ENCODE measurements around the gene SP4. TPM values are rescaled to one million over a fixed set of nuclear protein-coding genes. Genes with fewer than 3 reads are reported as not detected.

Gene SP4
- total RNA-seq, 2 experiments from 2014 or later, result 15.8 to 17.0 TPM

DNA sequence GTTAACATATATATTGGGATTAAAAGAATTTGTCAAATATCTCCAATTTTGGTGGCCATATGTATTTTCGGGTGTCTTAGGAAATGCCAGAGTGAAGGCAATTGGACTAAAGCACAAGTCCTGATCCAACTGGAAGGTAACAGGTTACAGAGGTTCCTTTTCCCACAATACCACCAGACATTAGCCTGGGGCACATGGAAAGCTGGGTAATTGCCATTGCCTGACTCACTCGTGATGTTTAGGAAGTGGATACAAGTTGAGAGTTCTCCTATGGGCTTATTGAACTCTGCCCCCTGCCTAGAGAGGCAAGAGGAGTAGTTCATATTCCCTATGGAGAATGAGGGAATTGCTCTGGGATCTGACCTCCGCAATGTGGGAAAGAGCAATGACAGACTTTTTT lies 120.6 kb downstream of the SP4 start:
- TF ChIP-seq, protein P1, sequence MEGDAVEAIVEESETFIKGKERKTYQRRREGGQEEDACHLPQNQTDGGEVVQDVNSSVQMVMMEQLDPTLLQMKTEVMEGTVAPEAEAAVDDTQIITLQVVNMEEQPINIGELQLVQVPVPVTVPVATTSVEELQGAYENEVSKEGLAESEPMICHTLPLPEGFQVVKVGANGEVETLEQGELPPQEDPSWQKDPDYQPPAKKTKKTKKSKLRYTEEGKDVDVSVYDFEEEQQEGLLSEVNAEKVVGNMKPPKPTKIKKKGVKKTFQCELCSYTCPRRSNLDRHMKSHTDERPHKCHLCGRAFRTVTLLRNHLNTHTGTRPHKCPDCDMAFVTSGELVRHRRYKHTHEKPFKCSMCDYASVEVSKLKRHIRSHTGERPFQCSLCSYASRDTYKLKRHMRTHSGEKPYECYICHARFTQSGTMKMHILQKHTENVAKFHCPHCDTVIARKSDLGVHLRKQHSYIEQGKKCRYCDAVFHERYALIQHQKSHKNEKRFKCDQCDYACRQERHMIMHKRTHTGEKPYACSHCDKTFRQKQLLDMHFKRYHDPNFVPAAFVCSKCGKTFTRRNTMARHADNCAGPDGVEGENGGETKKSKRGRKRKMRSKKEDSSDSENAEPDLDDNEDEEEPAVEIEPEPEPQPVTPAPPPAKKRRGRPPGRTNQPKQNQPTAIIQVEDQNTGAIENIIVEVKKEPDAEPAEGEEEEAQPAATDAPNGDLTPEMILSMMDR (conservative IDR thresholded peaks at IDR 0.05; ENCODE audit: low read length), result no peak
- TF ChIP-seq EZH2phosphoT487 (IDR thresholded peaks at IDR 0.05; ENCODE audit: borderline replicate concordance, low read depth, low read length), result no peak
- intact Hi-C loops (cut with micrococcal nuclease; ENCODE audit: unreplicated experiment), result no loop called here
- BruUV-seq (replicated peaks), result no TSS peak
- H3K9me2 ChIP-seq (ENCODE audit: insufficient read depth, low read length), result no peaks in the 10 kb centered on the region
- no peak overlapping the region for H3K27ac ChIP-seq (ENCODE audit: low read depth, low read length, poor library complexity, severe bottlenecking)
- H3K4me1 ChIP-seq (ENCODE audit: insufficient read depth, low read length, poor library complexity, severe bottlenecking), result no peaks in the 10 kb centered on the region
- H2AFZ ChIP-seq (ENCODE audit: low read length), result no peak overlapping the region
- ChIA-PET POLR2A (no interaction called here), CTCF (ENCODE audit: unreplicated experiment) (no interaction called here)
- no peaks in the 10 kb centered on the region for H3K36me3 ChIP-seq (ENCODE audit: insufficient read depth, low read length)
- no peak overlapping the region for H3K4me2 ChIP-seq (ENCODE audit: low read length)
- H4K20me1 ChIP-seq (ENCODE audit: insufficient read depth, low read length), result no peaks in the 10 kb centered on the region
- H3K4me3 ChIP-seq (ENCODE audit: low read depth, low read length, poor library complexity, severe bottlenecking), result no peak overlapping the region
- H3K79me2 ChIP-seq (ENCODE audit: insufficient read depth, low read depth, low read length), result no peaks in the 10 kb centered on the region
- DNase-seq (ENCODE audit: low spot score), result no peak
- H3K9me3 ChIP-seq (ENCODE audit: low read length), result no peaks in the 10 kb centered on the region

DNA sequence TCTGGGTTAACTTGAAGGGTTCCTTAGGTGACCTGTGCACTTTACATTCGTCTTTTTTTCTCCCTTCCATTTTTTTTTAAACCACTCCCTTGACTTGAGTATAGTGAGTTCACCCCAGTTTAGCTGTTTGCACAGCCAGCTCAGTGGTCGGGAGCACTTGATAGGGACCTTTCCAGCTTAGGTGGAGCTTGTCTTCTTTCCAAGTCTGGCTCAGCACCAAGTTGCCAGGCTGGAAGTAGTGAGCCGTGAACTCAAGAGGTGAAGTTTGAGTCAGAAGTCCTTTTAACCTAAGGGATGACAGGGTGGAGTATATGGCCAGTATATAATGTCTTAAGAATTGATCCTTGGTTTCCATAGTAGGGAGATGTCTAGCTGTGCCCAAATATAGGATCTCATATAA lies 122.2 kb downstream of the SP4 start:
- Histone ChIP-seq H4K20me1 (ENCODE audit: insufficient read depth, low read length) (no peaks in the 10 kb centered on the region), H2AFZ (ENCODE audit: low read length) (no peak overlapping the region), H3K79me2 (ENCODE audit: insufficient read depth, low read depth, low read length) (no peaks in the 10 kb centered on the region), H3K27ac (ENCODE audit: low read depth, low read length, poor library complexity, severe bottlenecking) (no peak overlapping the region), H3K4me2 (ENCODE audit: low read length) (no peak overlapping the region), H3K9me3 (ENCODE audit: low read length) (no peaks in the 10 kb centered on the region), H3K4me3 (ENCODE audit: low read depth, low read length, poor library complexity, severe bottlenecking) (no peak overlapping the region), H3K36me3 (ENCODE audit: insufficient read depth, low read length) (no peaks in the 10 kb centered on the region), H3K4me1 (ENCODE audit: insufficient read depth, low read length, poor library complexity, severe bottlenecking) (no peaks in the 10 kb centered on the region), H3K9me2 (ENCODE audit: insufficient read depth, low read length) (no peaks in the 10 kb centered on the region)
- TF ChIP-seq, protein P1 (conservative IDR thresholded peaks at IDR 0.05; ENCODE audit: low read length), result no peak
- TF ChIP-seq EZH2phosphoT487 (IDR thresholded peaks at IDR 0.05; ENCODE audit: borderline replicate concordance, low read depth, low read length), result no peak
- intact Hi-C loops (cut with micrococcal nuclease; ENCODE audit: unreplicated experiment), result no loop called here
- ChIA-PET POLR2A (no interaction called here), CTCF (ENCODE audit: unreplicated experiment) (no interaction called here)
- no peak for DNase-seq (ENCODE audit: low spot score)
- BruUV-seq (replicated peaks), result no TSS peak

DNA sequence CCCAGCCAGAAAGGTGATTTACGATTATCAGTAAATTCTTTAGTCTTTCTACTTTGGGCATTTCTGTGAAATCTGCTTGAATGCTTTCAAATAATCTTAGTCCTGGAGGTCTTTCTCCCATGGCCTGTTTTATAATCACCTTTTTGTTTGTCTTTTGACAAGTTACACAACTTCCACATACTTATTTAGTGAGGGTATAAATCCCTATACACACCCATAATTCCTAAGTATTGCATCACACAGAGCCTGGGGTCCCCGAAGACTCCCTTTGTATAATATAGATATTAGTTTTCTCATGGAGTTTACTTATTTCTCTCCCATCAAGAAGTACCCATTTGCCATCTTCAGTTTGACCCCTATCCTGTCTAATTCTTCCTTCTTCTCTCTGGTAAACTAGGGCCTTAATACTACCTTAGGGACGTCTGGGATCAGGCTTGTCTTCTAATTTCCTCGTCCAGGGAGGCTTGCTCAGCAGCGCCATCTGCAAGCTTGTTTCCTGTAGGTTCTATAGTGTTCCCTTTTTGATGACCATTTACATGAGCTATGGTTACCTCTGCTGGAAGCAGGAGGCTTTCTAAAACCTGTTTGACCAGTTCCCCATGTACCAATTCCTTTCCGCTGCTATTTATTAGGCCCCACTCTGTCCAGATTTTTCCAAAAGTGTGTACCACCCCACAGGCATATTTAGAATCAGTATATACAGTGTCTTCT lies 123.1 kb downstream of the SP4 start:
- no peak overlapping the region for H2AFZ ChIP-seq (ENCODE audit: low read length)
- H3K4me2 ChIP-seq (ENCODE audit: low read length), result no peak overlapping the region
- POLR2A ChIA-PET, result no interaction called here
- H3K9me2 ChIP-seq (ENCODE audit: insufficient read depth, low read length), result no peaks in the 10 kb centered on the region
- BruUV-seq (replicated peaks), result no TSS peak
- H3K4me1 ChIP-seq (ENCODE audit: insufficient read depth, low read length, poor library complexity, severe bottlenecking), result no peaks in the 10 kb centered on the region
- H4K20me1 ChIP-seq (ENCODE audit: insufficient read depth, low read length), result no peaks in the 10 kb centered on the region
- TF ChIP-seq EZH2phosphoT487 (IDR thresholded peaks at IDR 0.05; ENCODE audit: borderline replicate concordance, low read depth, low read length), result no peak
- TF ChIP-seq, protein P1 (conservative IDR thresholded peaks at IDR 0.05; ENCODE audit: low read length), result peak; percentile 52
- DNase-seq (ENCODE audit: low spot score), result no peak
- no peak overlapping the region for H3K4me3 ChIP-seq (ENCODE audit: low read depth, low read length, poor library complexity, severe bottlenecking)
- no peaks in the 10 kb centered on the region for H3K9me3 ChIP-seq (ENCODE audit: low read length)
- no peaks in the 10 kb centered on the region for H3K79me2 ChIP-seq (ENCODE audit: insufficient read depth, low read depth, low read length)
- H3K27ac ChIP-seq (ENCODE audit: low read depth, low read length, poor library complexity, severe bottlenecking), result no peak overlapping the region
- CTCF ChIA-PET (ENCODE audit: unreplicated experiment), result no interaction called here
- intact Hi-C loops (cut with micrococcal nuclease; ENCODE audit: unreplicated experiment), result no loop called here
- no peaks in the 10 kb centered on the region for H3K36me3 ChIP-seq (ENCODE audit: insufficient read depth, low read length)
